Dedifferentiated amniotic fluid mesenchymal stem cell (primary cell): ENCODE data around the gene UBA6.

Experiments used
- DNase-seq: peaks from one replicate; pipeline ENCODE4 v3.0.0-alpha.2; 2016; ENCODE audit errors: extremely low spot score

The UBA6 gene

DNA sequence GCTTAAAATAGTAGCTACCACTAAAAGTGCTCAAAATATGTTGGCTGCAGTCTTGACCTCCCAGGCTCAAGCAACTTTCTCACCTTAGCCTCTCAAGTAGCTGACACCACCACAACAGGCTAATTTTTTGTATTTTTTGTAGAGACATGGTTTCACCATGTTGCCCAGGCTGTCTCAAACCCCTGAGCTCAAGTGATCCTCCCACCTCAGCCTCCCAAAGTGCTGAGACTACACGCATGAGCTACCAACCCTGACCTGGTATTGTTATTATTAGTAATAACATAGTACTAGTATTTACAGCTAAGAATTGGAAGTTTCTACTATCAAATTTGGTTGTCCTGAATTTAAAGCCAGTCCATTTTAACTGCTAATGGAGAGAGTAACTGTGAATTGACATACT lies 124.4 kb downstream of the UBA6 start:
- DNase-seq = no peak

DNA sequence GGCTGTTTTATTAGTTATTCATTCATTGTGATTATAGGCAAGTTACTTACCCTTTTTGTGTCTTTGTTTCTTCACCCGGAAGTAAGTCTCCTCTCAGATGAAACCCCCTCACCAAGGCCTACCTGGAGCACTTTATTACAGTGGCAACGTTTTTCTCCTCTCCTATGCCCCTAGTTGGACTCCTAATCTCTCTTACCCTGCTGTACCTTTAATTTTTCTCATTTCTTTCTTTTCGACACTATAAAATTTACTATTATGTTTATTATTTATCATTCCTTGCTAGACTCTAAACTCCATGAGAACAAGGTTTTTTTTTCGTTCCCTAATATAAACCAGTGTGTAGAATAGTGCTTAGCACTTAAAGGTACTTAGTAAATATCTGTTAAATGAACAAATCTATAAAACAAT lies 124.9 kb downstream of the UBA6 start:
- no peak for DNase-seq

- no peak for DNase-seq
These were observed 125.5 kb downstream of the UBA6 start for GRCh38 chr4:67575232-67576058.

GRCh38 chr4:67573193-67573592 lies 127.8 kb downstream of the UBA6 start:
- no peak for DNase-seq

- no peak for DNase-seq
These were observed 129.0 kb downstream of the UBA6 start for GRCh38 chr4:67571975-67572374.

- no peak for DNase-seq
These were observed 130.4 kb downstream of the UBA6 start for GRCh38 chr4:67570537-67570936.

GRCh38 chr4:67568820-67569219 lies 132.1 kb downstream of the UBA6 start:
- no peak for DNase-seq

GRCh38 chr4:67566335-67566734 lies 134.6 kb downstream of the UBA6 start:
- no peak for DNase-seq

GRCh38 chr4:67565284-67565683 lies 135.7 kb downstream of the UBA6 start:
- no peak for DNase-seq
